ENCODE data around the gene SDK1. TPM values are rescaled to one million over a fixed set of nuclear protein-coding genes. Genes with fewer than 3 reads are reported as not detected.
A peak's percentile ranks its signal among the peaks of the same experiment; 100 is the strongest.

Gene SDK1
- total RNA-seq, 1 donor from 2014 or later = 0.48 TPM

DNA sequence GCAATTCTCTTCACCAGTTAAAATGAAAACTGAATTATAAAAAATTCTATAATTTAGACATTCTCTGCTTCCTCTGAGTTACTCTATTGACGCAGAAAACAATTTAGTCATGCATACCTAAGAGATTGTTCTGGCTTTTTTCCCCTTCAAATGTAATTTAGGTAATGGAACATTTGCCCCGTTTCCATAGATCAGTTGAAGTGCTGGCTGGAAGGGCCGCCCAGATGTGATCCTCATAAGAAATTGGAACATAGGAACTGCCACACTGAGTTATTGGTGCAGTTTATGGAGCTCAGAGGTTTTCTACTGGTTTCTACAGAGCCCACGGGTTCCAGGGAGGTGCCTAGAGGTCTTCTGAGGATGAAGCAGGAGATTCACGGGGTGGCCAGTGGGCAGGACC, 581.7 kb downstream of the SDK1 start:
- Mint-ChIP-seq H3K36me3 (ENCODE audit: low read depth) (no peaks in the 10 kb centered on the region), H3K27ac (no peak overlapping the region), H3K4me3 (ENCODE audit: low read depth) (no peak overlapping the region), H3K4me1 (ENCODE audit: low read depth) (no peaks in the 10 kb centered on the region), H3K27me3 (ENCODE audit: low read depth) (no peaks in the 10 kb centered on the region), H3K9me3 (no peaks in the 10 kb centered on the region)
- intact Hi-C loops (cut with micrococcal nuclease) = no loop called here
- no peak for DNase-seq (ENCODE audit: low spot score)

GRCh38 chr7:3884543-3884942, 583.5 kb downstream of the SDK1 start:
- no peaks in the 10 kb centered on the region for H3K9me3 Mint-ChIP-seq
- DNase-seq (ENCODE audit: low spot score) = no peak
- H3K27me3 Mint-ChIP-seq (ENCODE audit: low read depth) = no peaks in the 10 kb centered on the region
- intact Hi-C loops (cut with micrococcal nuclease) = no loop called here
- H3K4me1 Mint-ChIP-seq (ENCODE audit: low read depth) = no peaks in the 10 kb centered on the region
- no peak overlapping the region for H3K27ac Mint-ChIP-seq
- no peak overlapping the region for H3K4me3 Mint-ChIP-seq (ENCODE audit: low read depth)
- no peaks in the 10 kb centered on the region for H3K36me3 Mint-ChIP-seq (ENCODE audit: low read depth)

DNA sequence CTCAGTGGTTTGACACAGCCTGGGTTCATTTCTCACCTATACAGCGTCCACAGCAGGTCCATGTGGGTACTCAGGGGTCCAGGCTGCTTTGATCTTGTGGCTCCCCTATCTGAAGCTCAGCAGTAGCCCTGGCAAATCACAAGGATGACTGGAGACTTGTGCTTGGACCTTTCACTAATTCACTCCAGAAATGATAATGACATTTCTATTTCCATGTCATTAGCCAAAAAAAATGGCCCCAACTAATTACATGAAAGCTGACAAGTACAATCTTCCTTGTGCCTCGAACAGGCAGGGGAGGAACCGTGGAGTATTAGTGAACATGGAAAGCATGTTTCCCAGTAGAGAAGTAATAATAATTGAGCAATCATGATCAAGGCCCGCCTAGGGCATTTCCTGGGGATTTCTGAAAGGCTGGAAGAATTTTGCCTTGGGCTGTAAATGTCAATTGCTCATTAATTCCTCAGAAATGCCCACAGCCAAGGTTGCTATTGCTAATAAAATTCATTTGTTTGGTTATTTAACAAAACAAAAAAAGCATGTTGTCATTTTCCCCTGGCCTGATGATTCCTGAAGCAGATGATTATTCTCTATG, 586.1 kb downstream of the SDK1 start:
- intact Hi-C loops (cut with micrococcal nuclease) = no loop called here
- no peak for DNase-seq (ENCODE audit: low spot score)
- H3K36me3 Mint-ChIP-seq (ENCODE audit: low read depth) = no peaks in the 10 kb centered on the region
- no peaks in the 10 kb centered on the region for H3K4me1 Mint-ChIP-seq (ENCODE audit: low read depth)
- no peak overlapping the region for H3K4me3 Mint-ChIP-seq (ENCODE audit: low read depth)
- H3K9me3 Mint-ChIP-seq = no peaks in the 10 kb centered on the region
- H3K27ac Mint-ChIP-seq = no peak overlapping the region
- no peaks in the 10 kb centered on the region for H3K27me3 Mint-ChIP-seq (ENCODE audit: low read depth)

DNA sequence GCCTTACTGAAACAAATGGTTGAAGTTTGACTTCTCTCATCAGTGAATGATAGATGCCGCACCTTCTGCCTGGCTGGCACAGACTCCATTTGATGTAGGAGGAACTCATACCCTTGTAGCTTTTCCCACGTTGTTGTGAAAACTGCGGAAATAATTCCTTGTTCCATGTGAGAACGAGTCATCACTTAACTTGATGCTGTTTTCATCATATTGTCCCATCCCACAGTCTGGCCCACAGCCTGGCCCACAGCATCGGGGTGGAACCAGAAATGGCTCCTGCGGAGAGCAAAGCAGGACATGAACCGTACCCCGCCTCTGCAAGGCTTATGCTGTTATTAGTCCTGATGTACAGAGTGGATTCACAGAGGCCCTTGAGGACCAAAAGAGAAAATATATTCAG, 587.0 kb downstream of the SDK1 start:
- no peak for DNase-seq (ENCODE audit: low spot score)
- Mint-ChIP-seq H3K4me1 (ENCODE audit: low read depth) (no peaks in the 10 kb centered on the region), H3K4me3 (ENCODE audit: low read depth) (no peak overlapping the region), H3K27me3 (ENCODE audit: low read depth) (no peaks in the 10 kb centered on the region), H3K9me3 (no peaks in the 10 kb centered on the region), H3K27ac (no peak overlapping the region), H3K36me3 (ENCODE audit: low read depth) (no peaks in the 10 kb centered on the region)
- intact Hi-C loops (cut with micrococcal nuclease) = no loop called here

DNA sequence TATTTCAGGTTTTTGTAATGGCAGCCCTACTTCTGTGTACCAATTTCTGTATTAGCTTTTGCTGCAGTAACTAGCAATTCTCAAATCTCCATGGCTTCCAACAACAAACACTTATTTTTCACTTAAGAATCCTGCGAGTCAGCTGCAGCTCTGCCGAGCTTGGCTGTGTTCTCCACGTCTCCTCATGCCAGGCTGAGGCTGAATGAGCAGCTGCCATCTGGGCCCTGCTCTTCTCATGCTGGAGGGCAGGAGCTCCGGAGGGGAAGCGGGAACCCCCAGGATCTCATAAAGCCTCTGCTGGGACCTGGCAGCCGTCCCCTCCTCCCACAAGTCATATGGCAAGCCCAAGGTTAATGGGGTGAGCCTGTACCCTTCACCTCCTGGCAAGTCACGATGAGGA, 591.1 kb downstream of the SDK1 start:
- DNase-seq (ENCODE audit: low spot score) = no peak
- no peaks in the 10 kb centered on the region for H3K9me3 Mint-ChIP-seq
- no peaks in the 10 kb centered on the region for H3K36me3 Mint-ChIP-seq (ENCODE audit: low read depth)
- intact Hi-C loops (cut with micrococcal nuclease) = no loop called here
- no peaks in the 10 kb centered on the region for H3K4me1 Mint-ChIP-seq (ENCODE audit: low read depth)
- no peak overlapping the region for H3K4me3 Mint-ChIP-seq (ENCODE audit: low read depth)
- H3K27ac Mint-ChIP-seq = no peak overlapping the region
- no peaks in the 10 kb centered on the region for H3K27me3 Mint-ChIP-seq (ENCODE audit: low read depth)

GRCh38 chr7:3892686-3893085, 591.6 kb downstream of the SDK1 start:
- Mint-ChIP-seq H3K36me3 (ENCODE audit: low read depth) (no peaks in the 10 kb centered on the region), H3K9me3 (no peaks in the 10 kb centered on the region), H3K27me3 (ENCODE audit: low read depth) (no peaks in the 10 kb centered on the region), H3K27ac (no peak overlapping the region), H3K4me3 (ENCODE audit: low read depth) (no peak overlapping the region), H3K4me1 (ENCODE audit: low read depth) (no peaks in the 10 kb centered on the region)
- intact Hi-C loops (cut with micrococcal nuclease) = no loop called here
- DNase-seq (ENCODE audit: low spot score) = no peak

- Mint-ChIP-seq H3K4me3 (ENCODE audit: low read depth) (no peak overlapping the region), H3K27me3 (ENCODE audit: low read depth) (no peaks in the 10 kb centered on the region), H3K27ac (no peak overlapping the region), H3K9me3 (no peaks in the 10 kb centered on the region), H3K36me3 (ENCODE audit: low read depth) (no peaks in the 10 kb centered on the region), H3K4me1 (ENCODE audit: low read depth) (no peaks in the 10 kb centered on the region)
- intact Hi-C loops (cut with micrococcal nuclease) = no loop called here
- DNase-seq (ENCODE audit: low spot score) = no peak
Measured at GRCh38 chr7:3893151-3893788, 592.2 kb downstream of the SDK1 start.

GRCh38 chr7:3893789-3894153, 592.7 kb downstream of the SDK1 start:
- intact Hi-C loops (cut with micrococcal nuclease) = no loop called here
- no peaks in the 10 kb centered on the region for H3K27me3 Mint-ChIP-seq (ENCODE audit: low read depth)

DNA sequence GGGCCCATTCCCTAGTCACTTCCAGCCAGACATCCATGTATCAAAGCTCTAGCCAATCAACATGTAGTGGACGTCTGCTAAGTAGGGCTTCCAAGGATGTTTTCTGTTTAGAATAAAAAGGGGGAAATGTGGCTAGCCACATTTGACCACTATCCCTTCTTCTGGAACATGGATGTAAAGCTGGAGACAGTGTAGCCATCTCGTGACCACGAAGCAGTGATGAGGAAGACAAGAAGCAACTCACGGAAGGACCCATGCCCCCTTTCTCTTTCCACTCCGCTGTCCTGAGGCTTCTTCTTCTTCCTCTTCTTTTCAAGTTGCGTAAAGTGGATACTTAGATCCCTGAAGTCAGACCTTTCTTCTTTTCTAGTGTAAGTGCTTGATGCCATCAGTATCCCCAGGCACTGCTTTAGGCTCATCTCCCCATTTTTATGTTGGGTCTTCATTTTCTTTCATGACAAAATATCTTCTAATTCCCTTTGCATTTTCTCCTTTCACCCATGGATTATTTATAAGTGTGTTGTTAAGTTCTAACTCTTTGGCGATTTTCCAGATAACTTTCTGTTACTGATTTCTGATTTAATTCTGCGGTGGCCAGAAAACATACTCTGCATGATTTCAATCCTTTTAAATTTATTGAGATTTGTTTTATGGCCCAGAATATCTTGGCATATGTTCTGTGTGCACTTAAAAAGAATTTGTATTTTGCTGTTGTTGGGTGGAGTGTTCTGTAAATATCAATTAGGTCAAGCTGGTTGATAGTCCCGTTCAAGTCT, 594.5 kb downstream of the SDK1 start:
- Mint-ChIP-seq H3K9me3 (no peaks in the 10 kb centered on the region), H3K27ac (no peak overlapping the region), H3K4me1 (ENCODE audit: low read depth) (no peaks in the 10 kb centered on the region), H3K4me3 (ENCODE audit: low read depth) (no peak overlapping the region), H3K27me3 (ENCODE audit: low read depth) (no peaks in the 10 kb centered on the region), H3K36me3 (ENCODE audit: low read depth) (no peaks in the 10 kb centered on the region)
- intact Hi-C loops (cut with micrococcal nuclease) = no loop called here
- DNase-seq (ENCODE audit: low spot score) = no peak

More at GRCh38 chr7:3893789-3894153, 592.7 kb downstream of the SDK1 start:
- Mint-ChIP-seq H3K4me3 (ENCODE audit: low read depth) (no peak overlapping the region), H3K27ac (no peak overlapping the region), H3K36me3 (ENCODE audit: low read depth) (no peaks in the 10 kb centered on the region), H3K9me3 (no peaks in the 10 kb centered on the region), H3K4me1 (ENCODE audit: low read depth) (no peaks in the 10 kb centered on the region)
- no peak for DNase-seq (ENCODE audit: low spot score)

DNA sequence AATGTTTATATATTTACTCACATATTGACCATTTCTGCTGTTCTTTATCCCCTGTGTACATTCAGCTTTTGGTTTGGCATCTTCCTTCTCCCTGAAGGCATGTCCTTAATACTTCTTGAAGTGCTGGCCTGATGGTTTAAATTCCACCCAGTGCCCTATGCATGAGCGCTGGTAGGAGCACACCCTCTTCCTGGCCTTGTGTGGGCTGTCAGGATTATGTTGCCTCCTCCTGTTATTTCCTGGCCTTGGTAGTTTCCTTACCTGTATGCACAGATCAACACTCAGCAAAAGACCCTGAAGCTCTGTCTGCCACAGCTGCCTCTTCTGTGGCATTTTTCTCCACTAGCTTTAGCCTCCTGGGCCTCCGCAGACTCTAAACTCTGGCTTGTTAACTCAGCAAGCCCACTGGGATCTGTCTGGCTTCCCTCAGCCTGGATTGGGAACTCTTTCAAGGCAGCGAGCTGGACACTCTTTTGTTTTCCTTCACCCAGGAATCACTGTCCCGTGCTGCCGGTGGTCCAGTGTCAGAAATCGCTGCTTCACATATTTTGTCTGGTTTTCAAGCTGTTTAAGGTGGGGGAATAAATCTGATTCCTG, 595.2 kb downstream of the SDK1 start:
- no peaks in the 10 kb centered on the region for H3K4me1 Mint-ChIP-seq (ENCODE audit: low read depth)
- no peaks in the 10 kb centered on the region for H3K36me3 Mint-ChIP-seq (ENCODE audit: low read depth)
- H3K27me3 Mint-ChIP-seq (ENCODE audit: low read depth) = peaks cover 2% of the 10 kb centered on the region
- no peak for DNase-seq (ENCODE audit: low spot score)
- intact Hi-C loops (cut with micrococcal nuclease) = no loop called here
- H3K27ac Mint-ChIP-seq = no peak overlapping the region
- H3K9me3 Mint-ChIP-seq = no peaks in the 10 kb centered on the region
- no peak overlapping the region for H3K4me3 Mint-ChIP-seq (ENCODE audit: low read depth)

DNA sequence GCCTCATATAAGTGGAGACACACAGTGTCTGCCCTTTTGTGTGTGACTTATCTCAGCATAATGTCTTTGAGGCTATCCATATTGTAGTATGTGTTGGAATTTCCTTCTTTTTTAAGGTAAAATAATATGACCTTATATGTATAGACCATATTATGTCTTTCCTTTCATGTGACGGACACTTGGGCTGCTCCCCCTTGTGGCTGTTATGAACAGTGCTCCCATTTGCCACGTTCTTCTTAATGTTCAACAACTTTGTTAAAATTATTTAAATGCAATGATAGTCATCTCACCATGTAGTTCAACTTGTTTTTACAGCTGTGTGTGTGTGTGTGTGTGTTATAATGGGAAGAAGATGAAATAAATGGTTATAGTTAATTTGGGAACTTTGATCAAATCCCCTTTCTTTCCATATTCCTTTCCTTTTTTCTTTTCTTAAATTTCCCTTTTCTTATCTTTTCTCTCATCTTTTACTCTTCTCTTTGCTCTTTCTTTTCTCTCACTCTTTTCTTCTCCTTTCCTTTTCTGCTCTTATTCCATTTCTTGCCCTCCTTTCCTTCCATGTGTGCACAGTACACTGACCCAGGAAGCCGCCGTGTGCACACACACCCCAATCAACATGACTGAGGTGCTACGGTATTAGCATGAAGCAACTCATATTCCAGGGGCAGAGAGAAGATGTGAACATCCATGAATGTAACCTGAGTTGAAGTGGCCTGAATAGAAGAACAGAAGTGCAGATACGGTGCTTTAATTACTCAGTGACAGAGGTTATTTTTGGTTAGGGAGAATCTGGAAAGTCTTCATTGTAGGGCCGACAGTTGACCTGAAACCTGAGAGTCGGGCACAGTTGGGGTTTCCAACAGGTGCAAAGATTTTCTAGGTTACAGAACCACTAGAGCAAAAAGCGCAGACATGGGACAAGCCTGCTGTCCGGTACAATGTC, 596.6 kb downstream of the SDK1 start:
- Mint-ChIP-seq H3K36me3 (ENCODE audit: low read depth) (no peaks in the 10 kb centered on the region), H3K4me1 (ENCODE audit: low read depth) (no peaks in the 10 kb centered on the region), H3K27me3 (ENCODE audit: low read depth) (peaks cover 2% of the 10 kb centered on the region), H3K27ac (no peak overlapping the region), H3K4me3 (ENCODE audit: low read depth) (no peak overlapping the region), H3K9me3 (no peaks in the 10 kb centered on the region)
- intact Hi-C loops (cut with micrococcal nuclease) = loop anchor here (1.0 kb wide), 2 partner anchors 597 to 1032 kb away; no protein-coding TSS in a partner anchor
- DNase-seq (ENCODE audit: low spot score) = peak; percentile 16

DNA sequence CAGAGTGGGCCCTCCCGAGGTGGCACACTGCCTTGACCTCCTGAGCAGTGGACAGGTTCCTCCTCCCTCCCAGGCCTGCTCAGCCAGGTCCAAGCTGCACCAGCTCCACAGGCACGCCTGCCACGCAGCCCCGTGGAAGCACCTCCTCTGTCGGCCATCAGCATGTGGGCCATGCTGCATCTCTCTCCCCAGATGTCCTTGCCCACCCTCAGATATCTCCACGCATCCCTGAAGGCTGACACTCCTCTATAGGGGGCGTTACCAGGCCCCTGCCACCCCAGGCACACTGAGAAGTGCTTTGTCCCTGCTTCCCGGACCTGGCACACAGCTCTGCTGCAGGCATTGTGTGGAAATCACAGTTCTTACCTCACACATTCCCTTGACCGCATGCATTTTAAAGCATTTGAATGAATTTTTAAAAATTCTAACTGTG, 598.5 kb downstream of the SDK1 start:
- peaks cover 2% of the 10 kb centered on the region for H3K27me3 Mint-ChIP-seq (ENCODE audit: low read depth)
- no peaks in the 10 kb centered on the region for H3K4me1 Mint-ChIP-seq (ENCODE audit: low read depth)
- intact Hi-C loops (cut with micrococcal nuclease) = no loop called here
- no peak overlapping the region for H3K27ac Mint-ChIP-seq
- H3K36me3 Mint-ChIP-seq (ENCODE audit: low read depth) = no peaks in the 10 kb centered on the region
- H3K9me3 Mint-ChIP-seq = no peaks in the 10 kb centered on the region
- no peak for DNase-seq (ENCODE audit: low spot score)
- no peak overlapping the region for H3K4me3 Mint-ChIP-seq (ENCODE audit: low read depth)
